ENCODE data around the gene ITPR1. TPM values are rescaled to one million over a fixed set of nuclear protein-coding genes. Genes with fewer than 3 reads are reported as not detected.

ITPR1 gene
- total RNA-seq, 1 donor from 2014 or later: 121 TPM

DNA sequence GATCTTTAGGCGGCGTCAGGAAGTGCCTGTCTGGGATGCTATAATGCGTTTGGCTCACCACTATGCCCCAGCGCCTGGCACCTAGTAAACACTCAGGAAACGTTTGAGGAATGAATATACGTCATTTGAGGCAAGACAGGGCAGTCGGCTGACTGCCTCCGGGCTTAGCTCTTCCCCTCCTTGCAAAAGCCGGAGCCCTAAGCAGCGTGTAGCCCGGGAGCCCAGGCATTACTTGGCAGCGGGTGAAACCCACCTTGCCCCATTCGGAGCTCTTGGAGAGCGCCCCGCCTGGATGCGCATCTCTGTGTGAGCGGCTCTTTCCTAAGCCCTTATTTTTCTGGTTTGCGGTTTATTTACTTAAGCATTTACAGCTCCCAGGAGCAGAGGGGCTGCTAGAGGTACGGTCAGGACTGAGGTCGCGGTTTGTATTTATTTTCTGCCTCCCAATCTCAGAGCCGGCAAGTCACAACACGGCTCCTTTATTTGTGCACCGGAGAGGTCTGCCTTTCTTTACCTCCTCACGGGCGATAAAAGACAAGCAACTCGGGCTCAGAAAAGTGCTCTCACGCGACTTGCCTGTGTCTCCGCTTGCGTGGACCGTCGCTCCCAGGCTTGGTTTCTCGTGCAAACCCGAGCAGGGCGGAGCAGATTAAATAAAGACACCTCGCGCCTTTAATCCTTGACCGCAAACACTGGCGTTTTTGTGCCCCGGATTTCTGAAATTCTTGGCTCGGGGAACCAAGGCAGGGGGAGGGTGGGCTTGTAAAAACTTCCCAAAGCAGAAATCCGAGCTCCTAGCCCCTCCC, 737 bp upstream of the ITPR1 start:
- intact Hi-C loops (cut with DNase I): loop anchor here (1.0 to 10.0 kb wide), 9 partner anchors 18 to 492 kb away; partner anchors contain the start of genes SETMAR and SUMF1
- H3K36me3 ChIP-seq: no peaks in the 10 kb centered on the region
- H3K4me1 ChIP-seq: peaks cover 0 to 15% of the 10 kb centered on the region in 2 donors
- H3K27me3 ChIP-seq: no peaks in the 10 kb centered on the region
- TF ChIP-seq CTCF (IDR thresholded peaks at IDR 0.05): no peak
- H3K9me3 ChIP-seq: no peaks in the 10 kb centered on the region
- peak overlapping the region; percentile 82 to 84 for H3K4me3 ChIP-seq
- H3K27ac ChIP-seq: peak overlapping the region; percentile 87 to 93
- DNase-seq (ENCODE audit: low spot score in 2 of 2): peak; percentile 35 to 81

- peaks cover 0 to 15% of the 10 kb centered on the region in 2 donors for H3K4me1 ChIP-seq
- H3K4me3 ChIP-seq: peak overlapping the region; percentile 82 to 84
- intact Hi-C loops (cut with DNase I): loop anchor here (1.0 to 10.0 kb wide), 7 partner anchors 27 to 491 kb away; partner anchors contain the start of genes SETMAR and SUMF1
- H3K36me3 ChIP-seq: peaks cover 0 to 5% of the 10 kb centered on the region in 2 donors
- H3K27ac ChIP-seq: peak overlapping the region; percentile 69 to 81
- no peak for DNase-seq (ENCODE audit: low spot score in 2 of 2)
- no peaks in the 10 kb centered on the region for H3K9me3 ChIP-seq
- no peak for TF ChIP-seq CTCF (IDR thresholded peaks at IDR 0.05)
- no peaks in the 10 kb centered on the region for H3K27me3 ChIP-seq
Observed at GRCh38 chr3:4493941-4494894, 1.1 kb downstream of the ITPR1 start.

GRCh38 chr3:4494895-4495264, 1.7 kb downstream of the ITPR1 start:
- Histone ChIP-seq H3K27me3 (no peaks in the 10 kb centered on the region), H3K4me1 (peaks cover 0 to 15% of the 10 kb centered on the region in 2 donors), H3K4me3 (peak overlapping the region; percentile 82 to 84), H3K36me3 (peaks cover 0 to 9% of the 10 kb centered on the region in 2 donors), H3K27ac (peak overlapping the region; percentile 69 to 81), H3K9me3 (no peaks in the 10 kb centered on the region)
- intact Hi-C loops (cut with DNase I): loop anchor here (5.0 to 10.0 kb wide), 2 partner anchors 193 to 490 kb away; partner anchors contain the start of gene SETMAR
- DNase-seq (ENCODE audit: low spot score in 2 of 2): no peak
- TF ChIP-seq CTCF (IDR thresholded peaks at IDR 0.05): no peak

DNA sequence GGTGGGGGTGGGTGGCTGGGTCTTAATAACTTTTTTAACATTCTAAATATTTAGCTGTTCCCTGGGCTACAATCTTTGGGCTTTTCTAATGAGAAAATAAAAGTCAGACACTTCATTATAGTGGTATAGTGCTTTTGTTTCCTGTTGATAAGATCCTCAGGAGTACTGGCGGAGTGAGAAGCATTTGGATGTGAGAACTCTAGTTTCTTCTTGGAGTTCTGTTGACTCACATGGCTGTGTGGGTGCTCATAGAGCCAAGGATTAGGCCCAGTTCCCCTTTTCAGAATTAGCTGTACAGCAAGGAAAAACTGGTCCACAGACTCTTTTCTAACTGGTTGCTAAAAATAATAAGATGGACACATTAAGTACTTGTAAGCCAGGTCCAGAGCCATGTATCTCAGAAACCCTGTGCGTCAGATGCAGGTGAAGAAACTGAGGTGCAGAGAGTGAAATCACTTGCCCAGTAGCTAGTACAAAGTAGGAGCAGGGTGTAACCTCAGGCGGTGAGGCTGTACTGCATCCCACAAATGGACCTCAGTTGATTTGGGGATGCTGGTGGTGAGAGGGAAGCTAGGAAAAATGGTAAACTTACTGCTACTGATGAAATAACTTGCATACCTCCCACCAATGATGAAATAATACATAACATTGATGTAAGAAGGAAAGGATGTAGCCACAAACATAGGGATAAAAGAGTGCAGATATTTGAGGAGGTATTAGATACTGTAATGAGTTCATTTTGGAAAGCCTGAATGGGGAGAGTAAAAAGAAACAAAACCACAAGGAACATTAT, 2.3 kb downstream of the ITPR1 start:
- no peaks in the 10 kb centered on the region for H3K27me3 ChIP-seq
- peaks cover 0 to 15% of the 10 kb centered on the region in 2 donors for H3K4me1 ChIP-seq
- DNase-seq (ENCODE audit: low spot score in 2 of 2): no peak
- H3K36me3 ChIP-seq: peaks cover 0 to 11% of the 10 kb centered on the region in 2 donors
- intact Hi-C loops (cut with DNase I): loop anchor here (10.0 kb wide), 1 partner anchor 489 kb away; no protein-coding TSS in a partner anchor
- peak overlapping the region; percentile 82 to 84 for H3K4me3 ChIP-seq
- no peaks in the 10 kb centered on the region for H3K9me3 ChIP-seq
- no peak for TF ChIP-seq CTCF (IDR thresholded peaks at IDR 0.05)
- H3K27ac ChIP-seq: peak overlapping the region; percentile 69 to 81

GRCh38 chr3:4496087-4496452, 2.9 kb downstream of the ITPR1 start:
- H3K4me1 ChIP-seq: peaks cover 0 to 15% of the 10 kb centered on the region in 2 donors
- no peak for DNase-seq (ENCODE audit: low spot score in 2 of 2)
- H3K27ac ChIP-seq: peak overlapping the region in 1 of 2 donors; percentile 81
- no peaks in the 10 kb centered on the region for H3K9me3 ChIP-seq
- TF ChIP-seq CTCF (IDR thresholded peaks at IDR 0.05): no peak
- H3K36me3 ChIP-seq: peaks cover 0 to 11% of the 10 kb centered on the region in 2 donors
- H3K27me3 ChIP-seq: no peaks in the 10 kb centered on the region
- peak overlapping the region in 1 of 2 donors; percentile 84 for H3K4me3 ChIP-seq
- intact Hi-C loops (cut with DNase I): loop anchor here (10.0 kb wide), 1 partner anchor 489 kb away; no protein-coding TSS in a partner anchor
